ENCODE data around the gene ELMOD3.

ELMOD3 gene

DNA sequence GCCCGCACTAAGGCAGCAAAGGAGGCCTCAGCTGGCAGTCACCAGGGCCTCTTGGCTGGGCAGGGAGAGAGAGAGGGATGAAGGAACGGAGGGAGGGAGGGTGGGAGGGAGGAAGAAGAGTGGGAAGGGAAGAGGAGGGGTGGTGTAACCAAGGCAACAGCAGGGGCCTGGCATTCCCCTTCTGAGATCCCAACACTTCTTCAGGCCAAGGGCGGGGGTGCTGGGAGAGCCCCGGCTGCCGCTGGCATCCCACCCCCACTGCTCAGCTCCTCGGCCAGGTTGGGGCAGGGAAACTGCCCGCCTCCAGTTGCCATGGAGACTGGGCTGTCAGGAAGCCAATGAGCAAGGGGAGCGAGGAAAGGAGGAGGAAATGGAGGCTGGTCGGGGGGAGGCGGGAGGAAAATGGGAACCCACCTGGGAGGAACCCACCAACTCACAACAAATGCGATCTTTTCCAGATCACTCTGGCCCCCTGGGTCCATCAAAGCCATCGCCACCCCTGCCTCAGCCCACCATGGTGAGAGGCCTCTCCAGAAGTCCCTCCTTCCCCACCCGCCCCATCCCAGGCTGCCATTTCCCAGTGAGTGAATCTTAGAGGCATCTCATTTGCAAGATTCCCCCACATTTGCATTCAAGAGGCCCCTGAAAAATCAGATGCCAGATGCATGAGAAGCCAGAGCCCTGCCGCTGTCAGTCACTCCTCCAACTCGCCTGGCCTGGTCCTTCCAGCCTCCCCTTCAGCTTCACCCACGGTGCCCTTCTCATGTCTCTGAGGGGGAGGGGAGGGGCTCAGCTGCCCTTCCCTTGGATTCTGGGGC, 76.4 kb downstream of the ELMOD3 start:
- Histone ChIP-seq H3K36me3 (ENCODE audit: control insufficient read depth, insufficient read depth, low read length) (no peaks in the 10 kb centered on the region), H3K27me3 (replicated peaks; ENCODE audit: control insufficient read depth, insufficient read depth, low read length) (no peaks in the 10 kb centered on the region), H3K4me3 (replicated peaks; ENCODE audit: low read depth, low read length) (no peak overlapping the region)
- no peak for DNase-seq (ENCODE audit: extremely low read depth, insufficient read length)
- TF ChIP-seq, protein P1, sequence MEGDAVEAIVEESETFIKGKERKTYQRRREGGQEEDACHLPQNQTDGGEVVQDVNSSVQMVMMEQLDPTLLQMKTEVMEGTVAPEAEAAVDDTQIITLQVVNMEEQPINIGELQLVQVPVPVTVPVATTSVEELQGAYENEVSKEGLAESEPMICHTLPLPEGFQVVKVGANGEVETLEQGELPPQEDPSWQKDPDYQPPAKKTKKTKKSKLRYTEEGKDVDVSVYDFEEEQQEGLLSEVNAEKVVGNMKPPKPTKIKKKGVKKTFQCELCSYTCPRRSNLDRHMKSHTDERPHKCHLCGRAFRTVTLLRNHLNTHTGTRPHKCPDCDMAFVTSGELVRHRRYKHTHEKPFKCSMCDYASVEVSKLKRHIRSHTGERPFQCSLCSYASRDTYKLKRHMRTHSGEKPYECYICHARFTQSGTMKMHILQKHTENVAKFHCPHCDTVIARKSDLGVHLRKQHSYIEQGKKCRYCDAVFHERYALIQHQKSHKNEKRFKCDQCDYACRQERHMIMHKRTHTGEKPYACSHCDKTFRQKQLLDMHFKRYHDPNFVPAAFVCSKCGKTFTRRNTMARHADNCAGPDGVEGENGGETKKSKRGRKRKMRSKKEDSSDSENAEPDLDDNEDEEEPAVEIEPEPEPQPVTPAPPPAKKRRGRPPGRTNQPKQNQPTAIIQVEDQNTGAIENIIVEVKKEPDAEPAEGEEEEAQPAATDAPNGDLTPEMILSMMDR (IDR thresholded peaks at IDR 0.05; ENCODE audit: insufficient read depth, low read length, poor library complexity, severe bottlenecking): no peak

DNA sequence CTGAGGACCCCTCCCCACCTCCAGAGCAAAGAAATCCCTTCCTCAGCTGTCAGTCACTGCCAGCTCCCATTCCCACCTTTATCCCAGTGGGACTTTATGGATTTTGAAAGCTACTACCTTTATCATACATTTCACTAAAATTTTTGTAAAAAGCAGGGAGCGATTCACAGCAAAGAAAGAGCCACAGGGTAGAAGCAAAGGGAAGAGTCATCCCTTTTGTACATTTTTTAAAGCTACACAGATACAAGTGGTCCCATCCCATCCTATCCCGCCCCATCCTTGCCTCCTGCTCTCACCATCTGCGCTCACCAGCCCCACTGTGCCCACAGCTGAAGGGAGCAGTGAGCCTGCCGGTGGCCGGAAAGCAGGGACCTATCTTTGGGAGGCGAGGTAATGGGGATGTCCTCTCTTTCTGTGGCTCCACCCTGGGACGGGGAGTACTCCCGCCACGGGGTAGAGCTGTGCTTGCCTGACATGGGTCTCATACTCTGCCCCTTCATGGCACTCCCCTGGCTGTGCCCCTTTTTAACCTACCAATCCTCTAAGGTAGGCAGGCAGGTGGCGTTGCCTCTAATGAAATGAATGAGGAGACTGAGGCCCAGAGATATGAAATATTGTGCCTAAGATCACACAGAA, 77.1 kb downstream of the ELMOD3 start:
- Histone ChIP-seq H3K4me3 (replicated peaks; ENCODE audit: low read depth, low read length) (no peak overlapping the region), H3K36me3 (ENCODE audit: control insufficient read depth, insufficient read depth, low read length) (no peaks in the 10 kb centered on the region), H3K27me3 (replicated peaks; ENCODE audit: control insufficient read depth, insufficient read depth, low read length) (no peaks in the 10 kb centered on the region)
- TF ChIP-seq, protein P1 (IDR thresholded peaks at IDR 0.05; ENCODE audit: insufficient read depth, low read length, poor library complexity, severe bottlenecking): no peak
- no peak for DNase-seq (ENCODE audit: extremely low read depth, insufficient read length)

DNA sequence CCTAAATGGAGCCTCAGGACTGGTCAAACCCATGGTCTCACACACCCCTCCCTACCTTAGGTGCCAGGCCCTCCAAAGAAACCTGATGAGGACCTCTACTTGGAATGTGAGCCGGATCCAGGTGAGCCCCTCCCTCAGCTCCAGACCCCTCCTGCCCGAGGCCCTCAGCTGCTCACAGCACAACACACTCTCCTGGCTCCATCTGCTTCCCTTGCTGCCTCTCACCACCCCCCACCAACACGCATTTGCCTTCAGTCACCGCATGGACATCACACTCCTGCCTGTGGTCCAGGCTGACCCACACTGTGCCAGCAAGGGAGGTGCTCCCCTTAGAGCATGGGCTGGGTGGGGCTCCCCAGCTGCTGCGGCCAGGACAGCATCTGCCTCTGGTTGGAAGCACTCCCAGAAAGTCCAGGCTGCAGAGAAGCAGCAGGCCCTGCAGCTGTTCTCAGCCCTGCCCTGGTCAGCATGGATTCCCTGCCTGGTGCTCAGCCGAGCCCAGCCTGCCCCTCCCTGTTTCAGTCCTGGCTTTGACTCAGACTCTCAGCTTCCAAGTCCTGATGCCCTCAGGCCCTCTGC, 79.0 kb downstream of the ELMOD3 start:
- no peaks in the 10 kb centered on the region for H3K27me3 ChIP-seq (replicated peaks; ENCODE audit: control insufficient read depth, insufficient read depth, low read length)
- TF ChIP-seq, protein P1 (IDR thresholded peaks at IDR 0.05; ENCODE audit: insufficient read depth, low read length, poor library complexity, severe bottlenecking): no peak
- no peak overlapping the region for H3K4me3 ChIP-seq (replicated peaks; ENCODE audit: low read depth, low read length)
- no peaks in the 10 kb centered on the region for H3K36me3 ChIP-seq (ENCODE audit: control insufficient read depth, insufficient read depth, low read length)
- no peak for DNase-seq (ENCODE audit: extremely low read depth, insufficient read length)

DNA sequence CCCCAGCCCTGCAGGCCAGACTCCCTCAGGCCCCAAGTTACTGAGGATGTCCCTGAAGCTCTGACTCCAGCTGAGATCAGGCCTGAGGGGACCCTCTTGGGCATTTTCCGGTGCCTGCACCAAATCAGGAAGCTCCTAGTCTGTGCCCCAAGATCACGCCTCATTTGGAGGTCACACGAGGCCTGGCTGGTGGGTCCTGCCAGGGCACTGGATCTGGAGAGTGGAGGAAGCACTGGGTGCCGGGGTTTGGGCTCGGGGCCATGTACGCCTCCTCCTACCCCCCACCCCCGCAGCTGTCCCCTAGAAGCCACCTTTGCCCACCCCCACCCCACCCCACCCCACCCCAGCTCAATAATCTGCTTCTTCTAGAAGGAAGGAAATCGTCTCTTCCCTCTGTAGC, 80.1 kb downstream of the ELMOD3 start:
- Histone ChIP-seq H3K27me3 (replicated peaks; ENCODE audit: control insufficient read depth, insufficient read depth, low read length) (no peaks in the 10 kb centered on the region), H3K36me3 (ENCODE audit: control insufficient read depth, insufficient read depth, low read length) (no peaks in the 10 kb centered on the region), H3K4me3 (replicated peaks; ENCODE audit: low read depth, low read length) (no peak overlapping the region)
- TF ChIP-seq, protein P1 (IDR thresholded peaks at IDR 0.05; ENCODE audit: insufficient read depth, low read length, poor library complexity, severe bottlenecking): no peak
- no peak for DNase-seq (ENCODE audit: extremely low read depth, insufficient read length)

DNA sequence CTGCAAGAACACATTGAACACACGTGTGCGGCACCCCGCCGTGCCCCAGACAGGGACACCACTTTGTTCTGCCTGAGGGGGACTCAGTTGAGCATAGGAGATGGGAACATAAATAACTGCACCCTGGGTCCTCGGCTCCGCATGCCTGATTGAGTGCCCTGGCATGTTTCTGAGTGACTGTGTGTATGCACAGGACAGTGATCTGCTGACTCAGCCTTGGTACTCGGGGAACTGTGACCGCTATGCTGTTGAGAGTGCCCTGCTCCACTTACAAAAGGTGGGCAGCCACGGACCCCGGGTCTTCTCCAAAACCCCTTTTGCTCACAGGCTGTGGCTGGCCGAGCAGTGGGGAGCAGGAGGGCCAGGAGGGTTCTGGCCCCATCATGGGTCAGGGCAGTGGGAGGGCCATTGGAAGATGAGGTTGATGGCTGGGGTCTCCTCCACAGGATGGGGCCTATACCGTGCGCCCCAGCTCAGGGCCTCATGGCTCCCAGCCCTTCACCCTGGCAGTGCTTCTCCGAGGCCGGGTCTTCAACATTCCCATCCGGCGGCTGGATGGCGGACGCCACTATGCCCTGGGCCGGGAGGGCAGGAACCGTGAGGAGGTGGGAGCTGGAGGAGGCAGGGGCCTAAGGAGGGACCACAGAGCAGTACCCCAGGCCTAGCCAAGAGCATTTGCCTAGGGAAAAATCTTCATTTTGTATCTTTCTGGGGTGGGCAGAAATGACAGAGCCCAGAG, 80.8 kb downstream of the ELMOD3 start:
- TF ChIP-seq, protein P1 (IDR thresholded peaks at IDR 0.05; ENCODE audit: insufficient read depth, low read length, poor library complexity, severe bottlenecking): no peak
- Histone ChIP-seq H3K4me3 (replicated peaks; ENCODE audit: low read depth, low read length) (no peak overlapping the region), H3K36me3 (ENCODE audit: control insufficient read depth, insufficient read depth, low read length) (no peaks in the 10 kb centered on the region)

More for the DNA sequence above, 80.8 kb downstream of the ELMOD3 start:
- DNase-seq (ENCODE audit: extremely low read depth, insufficient read length): no peak
- H3K27me3 ChIP-seq (replicated peaks; ENCODE audit: control insufficient read depth, insufficient read depth, low read length): no peaks in the 10 kb centered on the region

All from GM06990 (cell line).